Trophoblast cell (in vitro differentiated cells and primary cell): ENCODE measurements around the gene KRTAP10-8.

ENCODE experiments used
- DNase-seq, 2 donors: peaks; one replicate each; pipeline ENCODE4 v3.0.0-alpha.2; 2016
- H2AFZ ChIP-seq: 2 replicates; pipeline ENCODE4 v1.6.1; 2013; ENCODE audit warnings: low read length, moderate library complexity, mild to moderate bottlenecking; ENCODE audit not compliant: insufficient read depth, poor library complexity
- H2AK5ac ChIP-seq: 2 replicates; pipeline ENCODE4 v1.6.1; 2013; ENCODE audit warnings: mild to moderate bottlenecking, low read length
- H2BK120ac ChIP-seq: 2 replicates; pipeline ENCODE4 v1.6.1; 2013; ENCODE audit warnings: low read length, mild to moderate bottlenecking, moderate library complexity; ENCODE audit not compliant: insufficient read depth, poor library complexity
- H2BK12ac ChIP-seq: 2 replicates; pipeline ENCODE4 v1.6.1; 2013; ENCODE audit warnings: mild to moderate bottlenecking, low read length, moderate library complexity
- H2BK5ac ChIP-seq: 2 replicates; pipeline ENCODE4 v1.6.1; 2013; ENCODE audit warnings: low read length, low read depth, moderate library complexity, mild to moderate bottlenecking; ENCODE audit not compliant: poor library complexity
- H3K14ac ChIP-seq: 2 replicates; pipeline ENCODE4 v1.6.1; 2013; ENCODE audit warnings: mild to moderate bottlenecking, low read length
- H3K18ac ChIP-seq: 2 replicates; pipeline ENCODE4 v1.6.1; 2013; ENCODE audit warnings: mild to moderate bottlenecking, low read length
- H3K23ac ChIP-seq: 2 replicates; pipeline ENCODE4 v1.6.1; 2013; ENCODE audit warnings: low read length
- H3K27ac ChIP-seq: 2 replicates; pipeline ENCODE4 v1.5.1; 2013; ENCODE audit warnings: low read depth, mild to moderate bottlenecking, inconsistent platforms, low read length, moderate library complexity
- H3K27me3 ChIP-seq: 2 replicates; pipeline ENCODE4 v1.6.1; 2013; ENCODE audit warnings: inconsistent platforms, mild to moderate bottlenecking, low read length, moderate library complexity; ENCODE audit not compliant: insufficient read depth
- H3K36me3 ChIP-seq, 2 experiments: 1 replicate in 1 of 2; 2 replicates in 1 of 2; pipeline ENCODE4 v1.6.1; 2013; ENCODE audit warnings: low read length in 2 of 2, mild to moderate bottlenecking in 2 of 2, moderate library complexity in 1 of 2; ENCODE audit not compliant: insufficient read depth in 2 of 2, control insufficient read depth in 1 of 2
- H3K4ac ChIP-seq: 2 replicates; pipeline ENCODE4 v1.6.1; 2013; ENCODE audit warnings: low read depth, mild to moderate bottlenecking, low read length, moderate library complexity
- H3K4me1 ChIP-seq, 2 experiments: 1 replicate in 1 of 2; 2 replicates in 1 of 2; pipeline ENCODE4 v1.6.1; 2013; ENCODE audit warnings: low read length in 2 of 2, mild to moderate bottlenecking in 2 of 2, moderate library complexity in 1 of 2; ENCODE audit not compliant: insufficient read depth in 2 of 2, control insufficient read depth in 1 of 2
- H3K4me2 ChIP-seq: 2 replicates; pipeline ENCODE4 v1.6.1; 2013; ENCODE audit warnings: inconsistent platforms, mild to moderate bottlenecking, low read length, moderate library complexity
- H3K4me3 ChIP-seq: 2 replicates; pipeline ENCODE4 v1.5.1; 2013; ENCODE audit warnings: mild to moderate bottlenecking, low read depth, low read length, inconsistent platforms
- H3K79me1 ChIP-seq: one replicate; pipeline ENCODE4 v1.6.1; 2013; ENCODE audit warnings: low read length
- H3K79me2 ChIP-seq: 2 replicates; pipeline ENCODE4 v1.6.1; 2013; ENCODE audit warnings: low read length, mild to moderate bottlenecking; ENCODE audit not compliant: control insufficient read depth, insufficient read depth, poor library complexity
- H3K9ac ChIP-seq: 2 replicates; pipeline ENCODE4 v1.6.1; 2013; ENCODE audit warnings: mild to moderate bottlenecking, low read length
- H3K9me3 ChIP-seq: 2 replicates; pipeline ENCODE4 v1.6.1; 2013; ENCODE audit warnings: low read depth, mild to moderate bottlenecking, control low read depth, inconsistent platforms, low read length; ENCODE audit not compliant: insufficient read depth
- H4K12ac ChIP-seq: 2 replicates; pipeline ENCODE4 v1.6.1; 2013; ENCODE audit warnings: low read depth, mild to moderate bottlenecking, low read length, moderate library complexity
- H4K8ac ChIP-seq: 2 replicates; pipeline ENCODE4 v1.6.1; 2013; ENCODE audit warnings: low read depth, mild to moderate bottlenecking, low read length, moderate library complexity
- H4K91ac ChIP-seq: one replicate; pipeline ENCODE4 v1.6.1; 2013; ENCODE audit warnings: low read depth, mild to moderate bottlenecking, low read length, moderate library complexity
- WGBS: extraction: QIAGEN DNeasy Blood & Tissue Kit; methylation state at CpG from one replicate; pipeline ENCODE4 v1.1.7; 2013; ENCODE audit warnings: missing lambda C conversion rate; ENCODE audit not compliant: insufficient read length, insufficient coverage; ENCODE audit errors: extremely low coverage; 5-methylcytosine and 5-hydroxymethylcytosine counted together

The KRTAP10-8 gene

DNA sequence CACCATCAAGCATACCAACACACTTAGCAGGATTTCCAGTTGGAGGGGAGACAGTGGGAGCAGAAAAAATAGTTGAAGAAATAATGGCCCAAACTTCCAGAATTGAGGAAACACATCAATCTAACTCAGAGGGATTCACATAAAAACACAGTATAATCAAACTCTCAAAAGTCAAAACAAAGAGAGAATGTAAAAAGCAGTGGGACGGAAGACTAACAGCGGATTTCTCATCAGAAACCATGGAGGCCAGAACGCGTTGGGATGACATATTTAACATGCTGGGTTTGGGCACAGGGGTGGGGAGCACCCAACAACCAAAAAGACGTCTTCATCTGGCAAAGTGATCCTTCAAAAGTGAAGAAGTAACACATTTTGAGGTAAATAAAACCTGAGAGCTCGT, 8.0 kb downstream of the KRTAP10-8 start:
- Histone ChIP-seq H3K79me1 (no peaks in the 10 kb centered on the region), H2BK12ac (no peak overlapping the region), H3K9ac (no peak overlapping the region), H3K4me2 (no peak overlapping the region), H4K91ac (no peak overlapping the region), H4K8ac (no peak overlapping the region), H2BK5ac (no peak overlapping the region), H3K79me2 (no peaks in the 10 kb centered on the region), H3K4ac (no peak overlapping the region), H3K18ac (no peak overlapping the region), H2BK120ac (no peak overlapping the region), H3K23ac (no peak overlapping the region), H4K12ac (no peak overlapping the region), H3K4me3 (no peak overlapping the region), H3K36me3 (no peaks in the 10 kb centered on the region), H3K27me3 (no peaks in the 10 kb centered on the region), H3K9me3 (peaks cover 13% of the 10 kb centered on the region), H2AK5ac (no peak overlapping the region), H3K27ac (no peak overlapping the region), H3K14ac (no peak overlapping the region), H3K4me1 (no peaks in the 10 kb centered on the region), H2AFZ (no peak overlapping the region)
- WGBS, result no CpG with 5 or more reads among the region's 6 CpGs
- no peak for DNase-seq

DNA sequence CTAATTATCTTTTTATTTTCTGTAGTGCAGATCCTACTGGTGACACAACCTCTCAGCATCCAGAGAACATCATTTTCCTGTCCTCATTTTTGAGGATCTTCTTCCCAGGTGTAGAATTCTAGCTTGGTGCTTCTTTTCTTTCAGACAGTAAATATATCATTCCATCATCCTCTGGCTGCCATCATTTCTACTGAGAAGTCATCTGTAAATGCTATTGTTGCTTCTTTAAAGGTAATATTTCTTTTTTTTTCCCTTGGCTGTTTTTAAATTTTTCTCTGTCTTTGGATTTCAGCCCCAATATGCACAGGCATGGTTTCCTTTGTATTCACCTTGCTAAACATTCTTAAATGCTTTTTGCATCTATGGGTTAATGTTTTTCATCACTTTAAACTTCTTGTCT, 11.7 kb downstream of the KRTAP10-8 start:
- H2BK5ac ChIP-seq, result no peak overlapping the region
- no peak overlapping the region for H3K9ac ChIP-seq

GRCh38 chr21:44625756-44626155, 13.9 kb downstream of the KRTAP10-8 start:
- no peak for DNase-seq
- WGBS, result no CpG with 5 or more reads among the region's 7 CpGs
- no peak overlapping the region for H3K4me2 ChIP-seq

More for the DNA sequence above, 11.7 kb downstream of the KRTAP10-8 start:
- H3K23ac ChIP-seq, result no peak overlapping the region
- no peaks in the 10 kb centered on the region for H3K36me3 ChIP-seq
- H4K91ac ChIP-seq, result no peak overlapping the region
- DNase-seq, result no peak
- H4K12ac ChIP-seq, result no peak overlapping the region
- H3K4ac ChIP-seq, result no peak overlapping the region
- no peak overlapping the region for H3K27ac ChIP-seq
- H3K79me2 ChIP-seq, result no peaks in the 10 kb centered on the region
- H3K14ac ChIP-seq, result no peak overlapping the region
- H3K79me1 ChIP-seq, result no peaks in the 10 kb centered on the region
- H3K27me3 ChIP-seq, result no peaks in the 10 kb centered on the region
- no peak overlapping the region for H3K18ac ChIP-seq
- H3K4me3 ChIP-seq, result no peak overlapping the region
- no peak overlapping the region for H4K8ac ChIP-seq
- H2BK12ac ChIP-seq, result no peak overlapping the region
- H2AK5ac ChIP-seq, result no peak overlapping the region
- peaks cover 14% of the 10 kb centered on the region for H3K9me3 ChIP-seq
- H3K4me1 ChIP-seq, result no peaks in the 10 kb centered on the region
- H2BK120ac ChIP-seq, result no peak overlapping the region
- H2AFZ ChIP-seq, result no peak overlapping the region
- H3K4me2 ChIP-seq, result no peak overlapping the region

GRCh38 chr21:44626262-44626661, 14.4 kb downstream of the KRTAP10-8 start:
- Histone ChIP-seq H2AFZ (no peak overlapping the region), H3K9me3 (peaks cover 12% of the 10 kb centered on the region), H3K4me2 (no peak overlapping the region), H3K27me3 (no peaks in the 10 kb centered on the region), H3K36me3 (no peaks in the 10 kb centered on the region), H4K91ac (no peak overlapping the region), H2BK5ac (no peak overlapping the region), H2BK12ac (no peak overlapping the region), H4K8ac (no peak overlapping the region), H3K4ac (no peak overlapping the region), H3K79me1 (no peaks in the 10 kb centered on the region), H3K18ac (no peak overlapping the region), H2AK5ac (no peak overlapping the region), H3K27ac (no peak overlapping the region), H3K14ac (no peak overlapping the region), H3K9ac (peak overlapping the region; percentile 34), H3K4me1 (no peaks in the 10 kb centered on the region), H3K23ac (no peak overlapping the region), H3K4me3 (no peak overlapping the region), H3K79me2 (no peaks in the 10 kb centered on the region), H2BK120ac (no peak overlapping the region), H4K12ac (no peak overlapping the region)
- no CpG with 5 or more reads among the region's 10 CpGs for WGBS
- DNase-seq, result no peak

More at GRCh38 chr21:44625756-44626155, 13.9 kb downstream of the KRTAP10-8 start:
- H2BK5ac ChIP-seq, result no peak overlapping the region
- no peak overlapping the region for H2BK120ac ChIP-seq
- no peak overlapping the region for H4K8ac ChIP-seq
- H3K18ac ChIP-seq, result no peak overlapping the region
- no peak overlapping the region for H3K23ac ChIP-seq
- H2BK12ac ChIP-seq, result no peak overlapping the region
- no peak overlapping the region for H3K27ac ChIP-seq
- H4K12ac ChIP-seq, result no peak overlapping the region
- H3K4me1 ChIP-seq, result no peaks in the 10 kb centered on the region
- H4K91ac ChIP-seq, result no peak overlapping the region
- no peak overlapping the region for H2AFZ ChIP-seq
- H3K4ac ChIP-seq, result no peak overlapping the region
- H3K9ac ChIP-seq, result no peak overlapping the region
- no peak overlapping the region for H3K4me3 ChIP-seq
- no peaks in the 10 kb centered on the region for H3K36me3 ChIP-seq
- H3K79me1 ChIP-seq, result no peaks in the 10 kb centered on the region
- H2AK5ac ChIP-seq, result no peak overlapping the region
- H3K27me3 ChIP-seq, result no peaks in the 10 kb centered on the region
- no peaks in the 10 kb centered on the region for H3K79me2 ChIP-seq
- peaks cover 12% of the 10 kb centered on the region for H3K9me3 ChIP-seq
- H3K14ac ChIP-seq, result no peak overlapping the region
